ENCODE results near the gene CLDN15.
A peak's percentile ranks its signal among the peaks of the same experiment; 100 is the strongest.
"Not testable (repeated sequence)": the region's sequence is repeated elsewhere in the genome, so short reads cannot be mapped to it uniquely, and the experiment has no call there.

CLDN15 gene

GRCh38 chr7:101269664-101270063 is 32.1 kb upstream of the CLDN15 start:
- TF ChIP-seq SPI1 (IDR thresholded peaks at IDR 0.05; ENCODE audit: low read depth, low read length) (no peak), POLR2A (IDR thresholded peaks at IDR 0.05; ENCODE audit: low read depth, low read length) (no peak), PAX5 (IDR thresholded peaks at IDR 0.05; ENCODE audit: insufficient read depth, low read length, severe bottlenecking) (no peak), POU2F2 (IDR thresholded peaks at IDR 0.05; ENCODE audit: low read depth, low read length) (no peak), TAF1 (IDR thresholded peaks at IDR 0.05; ENCODE audit: low read depth, low read length) (no peak), POLR2AphosphoS5 (IDR thresholded peaks at IDR 0.05; ENCODE audit: low read depth, low read length) (no peak)
- DNase-seq (ENCODE audit: insufficient read length, low spot score) = no peak
- no peak for FAIRE-seq

GRCh38 chr7:101265622-101266516 is 28.3 kb upstream of the CLDN15 start:
- no peak for DNase-seq (ENCODE audit: insufficient read length, low spot score)

GRCh38 chr7:101264102-101264706 is 26.6 kb upstream of the CLDN15 start:
- not testable (repeated sequence) for FAIRE-seq; DNase-seq (ENCODE audit: insufficient read length, low spot score)

More at GRCh38 chr7:101265622-101266516, 28.3 kb upstream of the CLDN15 start:
- no peak for TF ChIP-seq POLR2A (IDR thresholded peaks at IDR 0.05; ENCODE audit: low read depth, low read length)
- TF ChIP-seq POU2F2 (IDR thresholded peaks at IDR 0.05; ENCODE audit: low read depth, low read length) = no peak
- TF ChIP-seq POLR2AphosphoS5 (IDR thresholded peaks at IDR 0.05; ENCODE audit: low read depth, low read length) = no peak
- no peak for TF ChIP-seq SPI1 (IDR thresholded peaks at IDR 0.05; ENCODE audit: low read depth, low read length)
- TF ChIP-seq PAX5 (IDR thresholded peaks at IDR 0.05; ENCODE audit: insufficient read depth, low read length, severe bottlenecking) = no peak
- TF ChIP-seq TAF1 (IDR thresholded peaks at IDR 0.05; ENCODE audit: low read depth, low read length) = no peak
- no peak for FAIRE-seq

DNA sequence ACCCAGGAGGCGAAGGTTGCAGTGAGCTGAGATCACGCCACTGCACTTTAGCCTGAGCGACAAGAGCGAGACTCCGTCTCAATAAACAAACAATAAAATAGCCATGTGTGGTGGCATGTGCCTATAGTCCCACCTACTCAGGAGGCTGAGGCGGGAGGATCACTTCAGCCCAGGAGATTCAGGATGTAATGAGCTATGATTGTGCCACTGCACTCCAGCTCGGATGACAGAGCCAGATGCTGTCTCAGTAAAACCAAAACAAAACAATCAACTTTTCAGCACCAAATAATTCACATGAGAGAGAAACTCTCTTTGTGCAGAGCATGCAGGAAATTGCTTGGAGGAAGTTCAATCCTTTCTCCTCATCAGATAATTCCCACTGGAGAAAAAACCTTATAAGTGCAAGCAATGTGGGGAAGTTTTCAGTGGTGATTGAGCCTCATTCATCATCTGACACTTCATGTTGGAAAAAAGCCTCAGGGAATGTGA is 20.7 kb upstream of the CLDN15 start:
- FAIRE-seq (no peak), DNase-seq (ENCODE audit: insufficient read length, low spot score) (no peak)
- TF ChIP-seq POLR2AphosphoS5 (IDR thresholded peaks at IDR 0.05; ENCODE audit: low read depth, low read length) (no peak), TAF1 (IDR thresholded peaks at IDR 0.05; ENCODE audit: low read depth, low read length) (no peak), PAX5 (IDR thresholded peaks at IDR 0.05; ENCODE audit: insufficient read depth, low read length, severe bottlenecking) (no peak), POU2F2 (IDR thresholded peaks at IDR 0.05; ENCODE audit: low read depth, low read length) (no peak), POLR2A (IDR thresholded peaks at IDR 0.05; ENCODE audit: low read depth, low read length) (no peak), SPI1 (IDR thresholded peaks at IDR 0.05; ENCODE audit: low read depth, low read length) (no peak)

DNA sequence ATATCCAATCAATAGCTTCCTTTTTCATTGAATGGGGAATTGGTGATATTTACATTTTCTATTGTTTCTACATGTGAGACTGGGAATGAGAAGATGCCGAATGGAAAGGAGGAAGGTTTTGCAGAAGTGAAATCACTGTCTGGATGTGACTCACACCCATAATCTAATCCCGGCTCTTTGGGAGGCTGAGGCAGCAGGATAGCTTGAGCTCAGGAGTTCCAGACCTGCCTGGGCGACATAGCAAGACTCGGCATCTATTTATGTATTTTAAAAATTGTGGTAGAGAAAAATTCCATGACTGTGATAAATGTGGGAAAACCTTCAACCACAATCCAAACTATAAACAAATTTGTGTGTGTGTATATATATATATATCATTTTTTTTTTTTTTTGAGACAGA is 18.2 kb upstream of the CLDN15 start:
- TF ChIP-seq PAX5 (IDR thresholded peaks at IDR 0.05; ENCODE audit: insufficient read depth, low read length, severe bottlenecking) = no peak
- TF ChIP-seq TAF1 (IDR thresholded peaks at IDR 0.05; ENCODE audit: low read depth, low read length) = no peak
- FAIRE-seq = no peak
- DNase-seq (ENCODE audit: insufficient read length, low spot score) = no peak

GRCh38 chr7:101253199-101253598 is 15.6 kb upstream of the CLDN15 start:
- DNase-seq (ENCODE audit: insufficient read length, low spot score); FAIRE-seq: not testable (repeated sequence)

GRCh38 chr7:101251871-101252659 is 14.5 kb upstream of the CLDN15 start:
- peak; percentile 79 for TF ChIP-seq POLR2A (IDR thresholded peaks at IDR 0.05; ENCODE audit: low read depth, low read length)
- TF ChIP-seq POLR2AphosphoS5 (IDR thresholded peaks at IDR 0.05; ENCODE audit: low read depth, low read length) = peak; percentile 81
- peak; percentile 53 for TF ChIP-seq SPI1 (IDR thresholded peaks at IDR 0.05; ENCODE audit: low read depth, low read length)
- TF ChIP-seq PAX5 (IDR thresholded peaks at IDR 0.05; ENCODE audit: insufficient read depth, low read length, severe bottlenecking) = no peak
- 0 out of 2 replicates have a peak, but pooled peaks have one; percentile 42 for TF ChIP-seq TAF1 (IDR thresholded peaks at IDR 0.05; ENCODE audit: low read depth, low read length)
- TF ChIP-seq POU2F2 (IDR thresholded peaks at IDR 0.05; ENCODE audit: low read depth, low read length) = no peak
- FAIRE-seq = peak; percentile 96
- DNase-seq (ENCODE audit: insufficient read length, low spot score) = peak; percentile 93

DNA sequence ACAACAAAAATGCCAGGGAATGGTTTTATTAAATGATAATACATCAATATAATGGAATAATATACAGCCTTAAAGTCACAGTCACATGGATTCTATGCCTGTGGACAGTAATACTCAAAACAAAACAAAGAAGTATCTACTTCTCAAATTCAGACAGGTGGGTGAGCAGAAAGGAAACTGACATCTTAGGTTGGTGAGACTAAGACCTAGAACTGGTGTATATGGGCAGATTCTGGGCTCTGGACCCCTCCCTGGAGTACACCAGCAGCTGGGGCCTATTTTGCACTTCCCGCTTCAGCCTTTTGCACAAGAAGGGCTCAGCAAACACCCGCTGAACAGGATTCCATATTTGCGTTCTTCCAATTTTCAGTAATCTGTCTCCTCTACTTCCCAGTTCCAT is 12.7 kb upstream of the CLDN15 start:
- FAIRE-seq = no peak
- TF ChIP-seq POLR2AphosphoS5 (IDR thresholded peaks at IDR 0.05; ENCODE audit: low read depth, low read length) (no peak), SPI1 (IDR thresholded peaks at IDR 0.05; ENCODE audit: low read depth, low read length) (peak; percentile 30; the same call in 1 of the 2 replicates)
- DNase-seq (ENCODE audit: insufficient read length, low spot score) = no peak

DNA sequence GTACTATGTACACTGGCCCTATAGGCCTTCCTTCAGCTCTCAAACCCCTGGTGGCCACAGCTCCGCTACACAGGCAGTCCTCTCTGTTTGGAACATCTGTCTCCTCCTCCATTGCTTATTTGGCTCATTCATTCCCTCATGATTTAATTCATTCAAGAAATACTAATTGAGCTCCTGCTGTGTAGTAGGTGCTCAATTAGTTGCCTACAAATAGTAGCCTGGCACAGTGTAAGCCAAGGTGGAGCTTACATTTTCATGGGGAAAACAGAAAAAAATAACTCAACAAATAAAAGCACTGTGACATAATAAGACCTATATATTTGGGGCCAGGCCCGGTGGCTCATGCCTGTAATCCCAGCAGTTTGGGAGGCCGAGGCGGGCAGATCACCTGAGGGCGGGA is 10.7 kb upstream of the CLDN15 start:
- no peak for FAIRE-seq
- no peak for DNase-seq (ENCODE audit: insufficient read length, low spot score)

More for the DNA sequence above, 10.7 kb upstream of the CLDN15 start:
- TF ChIP-seq POLR2AphosphoS5 (IDR thresholded peaks at IDR 0.05; ENCODE audit: low read depth, low read length) (no peak), SPI1 (IDR thresholded peaks at IDR 0.05; ENCODE audit: low read depth, low read length) (no peak), POLR2A (IDR thresholded peaks at IDR 0.05; ENCODE audit: low read depth, low read length) (no peak), POU2F2 (IDR thresholded peaks at IDR 0.05; ENCODE audit: low read depth, low read length) (no peak), TAF1 (IDR thresholded peaks at IDR 0.05; ENCODE audit: low read depth, low read length) (no peak), PAX5 (IDR thresholded peaks at IDR 0.05; ENCODE audit: insufficient read depth, low read length, severe bottlenecking) (no peak)
